H1 (cell line): ENCODE measurements around the gene ACSF2.

ENCODE experiments used
- RAD21 ChIP-seq, 2 experiments: IDR thresholded peaks in 1 of 2; conservative IDR thresholded peaks in 1 of 2; 2 replicates each; pipeline ENCODE4 v1.6.1; 2011; ENCODE audit warnings: low read depth in 2 of 2, low read length in 2 of 2, improper control_type of control experiment in 1 of 2, inconsistent platforms in 1 of 2, mild to moderate bottlenecking in 1 of 2, moderate library complexity in 1 of 2
- RFX5 ChIP-seq: IDR thresholded peaks from 2 replicates; pipeline ENCODE4 v1.6.1; 2011; ENCODE audit warnings: low read depth, low read length, improper control_type of control experiment, borderline replicate concordance

DNA sequence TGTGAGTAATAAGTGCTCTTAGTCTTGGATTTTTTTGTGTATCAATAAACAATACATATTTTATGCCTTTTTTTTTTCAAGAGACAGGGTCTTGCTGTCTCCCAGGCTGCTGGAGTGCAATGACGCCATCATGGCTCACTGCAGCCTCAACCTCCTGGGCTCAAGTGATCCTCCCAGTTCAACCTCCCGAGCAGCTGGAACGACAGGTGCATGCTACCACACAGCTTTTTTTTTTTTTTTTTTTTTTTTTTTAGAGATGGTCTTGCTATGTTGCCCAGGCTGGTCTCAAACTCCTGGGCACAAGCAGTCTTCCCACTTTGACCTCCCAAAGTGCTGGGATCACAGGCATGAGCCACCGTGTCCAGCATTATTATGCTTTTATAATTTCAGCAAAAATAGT lies 13.0 kb downstream of the ACSF2 start:
- TF ChIP-seq RFX5 (no peak), RAD21 (IDR thresholded peaks at IDR 0.05 in 1 of 2, conservative IDR thresholded peaks at IDR 0.05 in 1 of 2; ENCODE audit: low read depth in 2 of 2, low read length in 2 of 2) (no peak)
